ENCODE results near the gene NUMBL.

Gene NUMBL

DNA sequence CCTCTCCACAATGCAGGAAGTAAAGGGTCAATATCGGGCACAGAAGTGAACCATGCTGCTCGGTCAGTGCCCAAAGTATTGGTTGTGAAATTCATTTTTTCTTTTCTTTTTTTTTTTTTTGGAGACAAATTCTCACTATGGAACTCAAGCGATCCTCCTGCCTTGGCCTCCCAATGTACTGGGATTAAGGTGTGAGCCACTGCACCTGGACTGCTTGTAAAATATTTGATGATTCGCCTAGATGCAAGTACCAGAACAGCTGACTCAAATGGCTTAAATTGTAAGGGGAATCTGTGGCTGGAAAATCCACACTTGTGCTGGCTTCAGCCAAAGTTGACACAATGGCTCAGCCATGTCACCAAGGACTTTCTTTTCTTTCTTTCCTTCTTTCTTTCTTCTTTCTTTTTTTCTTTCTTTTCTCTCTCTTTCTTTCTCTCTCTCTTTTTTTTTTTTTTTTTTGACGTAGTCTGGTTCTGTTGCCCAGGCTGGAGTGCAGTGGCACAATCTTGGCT is 43.7 kb downstream of the NUMBL start:
- TF ChIP-seq, protein P1, sequence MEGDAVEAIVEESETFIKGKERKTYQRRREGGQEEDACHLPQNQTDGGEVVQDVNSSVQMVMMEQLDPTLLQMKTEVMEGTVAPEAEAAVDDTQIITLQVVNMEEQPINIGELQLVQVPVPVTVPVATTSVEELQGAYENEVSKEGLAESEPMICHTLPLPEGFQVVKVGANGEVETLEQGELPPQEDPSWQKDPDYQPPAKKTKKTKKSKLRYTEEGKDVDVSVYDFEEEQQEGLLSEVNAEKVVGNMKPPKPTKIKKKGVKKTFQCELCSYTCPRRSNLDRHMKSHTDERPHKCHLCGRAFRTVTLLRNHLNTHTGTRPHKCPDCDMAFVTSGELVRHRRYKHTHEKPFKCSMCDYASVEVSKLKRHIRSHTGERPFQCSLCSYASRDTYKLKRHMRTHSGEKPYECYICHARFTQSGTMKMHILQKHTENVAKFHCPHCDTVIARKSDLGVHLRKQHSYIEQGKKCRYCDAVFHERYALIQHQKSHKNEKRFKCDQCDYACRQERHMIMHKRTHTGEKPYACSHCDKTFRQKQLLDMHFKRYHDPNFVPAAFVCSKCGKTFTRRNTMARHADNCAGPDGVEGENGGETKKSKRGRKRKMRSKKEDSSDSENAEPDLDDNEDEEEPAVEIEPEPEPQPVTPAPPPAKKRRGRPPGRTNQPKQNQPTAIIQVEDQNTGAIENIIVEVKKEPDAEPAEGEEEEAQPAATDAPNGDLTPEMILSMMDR (conservative IDR thresholded peaks at IDR 0.05; ENCODE audit: low read length): no peak
- H3K4me3 ChIP-seq (ENCODE audit: low read length): peak overlapping the region; percentile 44
- no peak for DNase-seq (ENCODE audit: low read depth)

DNA sequence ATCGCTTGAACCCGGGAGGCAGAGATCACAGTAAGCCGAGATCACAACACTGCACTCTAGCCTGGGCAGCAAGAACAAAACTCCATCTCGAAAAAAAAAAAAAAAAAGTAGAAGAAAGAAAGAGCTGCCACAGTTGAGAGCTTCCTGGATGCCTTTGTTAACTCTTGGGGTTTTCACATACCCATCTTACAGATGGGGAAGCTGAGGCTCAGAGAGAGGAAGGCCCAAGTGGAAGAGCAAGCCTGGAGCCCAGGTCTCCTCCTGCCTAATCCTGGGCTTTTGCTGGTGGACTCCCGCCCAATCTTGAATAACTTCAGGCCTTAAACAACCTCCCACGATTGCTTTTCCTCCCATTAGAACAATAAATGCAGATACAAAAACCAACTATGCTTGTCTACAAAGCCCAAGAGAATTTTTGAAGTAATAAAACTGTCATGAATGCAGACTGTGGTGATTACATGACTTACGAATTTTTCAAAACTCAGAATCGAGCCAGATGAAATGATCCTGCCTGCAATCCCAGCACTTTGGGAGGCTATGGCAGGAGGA is 47.6 kb downstream of the NUMBL start:
- DNase-seq (ENCODE audit: low read depth): peak; percentile 44
- TF ChIP-seq, protein P1 (conservative IDR thresholded peaks at IDR 0.05; ENCODE audit: low read length): no peak
- no peak overlapping the region for H3K4me3 ChIP-seq (ENCODE audit: low read length)

DNA sequence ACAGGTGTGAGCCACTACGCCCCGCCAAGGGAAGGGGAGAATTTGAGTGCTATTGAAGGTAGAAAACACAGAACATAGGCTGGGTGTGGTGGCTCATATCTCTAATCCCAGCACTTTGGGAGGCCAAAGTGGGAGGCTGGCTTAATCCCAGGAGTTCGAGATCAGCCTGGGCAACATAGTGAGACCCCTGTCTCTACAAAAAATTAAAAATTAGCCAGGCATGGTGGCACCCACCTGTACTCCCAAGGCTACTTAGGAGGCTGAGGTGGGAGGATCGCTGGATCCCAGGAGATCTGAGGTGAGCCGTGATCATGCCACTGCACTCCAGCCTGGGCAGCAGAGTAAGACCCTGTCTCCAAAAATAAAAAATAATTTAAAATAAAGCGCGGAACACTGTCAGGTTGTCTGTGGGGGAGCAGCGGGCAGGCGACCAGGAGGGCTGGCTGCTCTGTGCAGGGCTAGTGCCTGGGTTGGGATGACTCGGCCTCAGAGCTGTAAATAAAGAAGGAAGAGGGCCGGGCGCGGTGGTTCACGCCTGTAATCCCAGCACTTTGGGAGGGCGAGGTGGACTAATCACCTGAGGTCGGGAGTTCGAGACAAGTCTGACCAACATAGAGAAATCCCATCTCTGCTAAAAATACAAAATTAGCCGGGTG is 48.3 kb downstream of the NUMBL start:
- no peak overlapping the region for H3K4me3 ChIP-seq (ENCODE audit: low read length)
- TF ChIP-seq, protein P1 (conservative IDR thresholded peaks at IDR 0.05; ENCODE audit: low read length): no peak
- DNase-seq (ENCODE audit: low read depth): no peak

DNA sequence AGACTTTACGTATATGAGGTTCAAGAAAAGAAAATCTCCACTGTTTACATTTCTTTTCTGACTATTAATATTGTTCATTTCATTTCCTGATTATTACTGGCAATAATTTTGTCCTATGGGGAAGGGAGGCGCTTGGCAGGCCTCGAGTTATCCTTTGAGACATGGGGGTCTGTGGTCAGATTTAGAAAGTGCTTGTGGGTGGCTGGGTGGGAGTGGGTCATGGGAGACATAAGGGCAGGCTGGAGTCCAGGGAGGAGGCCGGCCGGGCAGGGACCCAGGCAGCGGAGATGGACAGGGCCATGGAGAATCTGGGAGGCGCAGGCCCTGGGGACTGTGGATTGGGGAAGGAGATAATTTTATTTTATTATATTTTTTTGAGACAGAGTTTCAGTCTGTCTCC is 49.2 kb downstream of the NUMBL start:
- no peak overlapping the region for H3K4me3 ChIP-seq (ENCODE audit: low read length)
- no peak for DNase-seq (ENCODE audit: low read depth)
- TF ChIP-seq, protein P1 (conservative IDR thresholded peaks at IDR 0.05; ENCODE audit: low read length): no peak

DNA sequence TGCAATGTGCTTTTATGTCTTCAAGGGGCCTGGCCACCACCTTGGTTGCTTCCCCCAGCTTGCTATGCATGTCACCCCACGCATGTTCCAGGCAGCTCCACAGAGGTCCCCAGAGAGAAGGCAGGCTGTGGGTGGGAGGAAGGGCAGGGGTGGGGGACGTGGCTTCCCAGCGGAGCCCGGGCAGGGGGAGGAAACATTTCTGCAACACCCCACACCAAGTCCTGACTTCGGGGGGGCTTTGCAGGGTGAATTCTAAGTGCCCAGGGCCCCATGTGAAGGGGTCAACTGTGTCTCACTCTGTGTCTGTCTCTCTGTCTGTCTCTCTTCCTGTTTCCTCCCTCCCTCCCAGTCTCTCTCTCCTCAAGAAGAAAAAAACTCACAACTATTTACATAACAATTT is 49.7 kb downstream of the NUMBL start:
- TF ChIP-seq, protein P1 (conservative IDR thresholded peaks at IDR 0.05; ENCODE audit: low read length): no peak
- DNase-seq (ENCODE audit: low read depth): peak; percentile 22
- H3K4me3 ChIP-seq (ENCODE audit: low read length): no peak overlapping the region

DNA sequence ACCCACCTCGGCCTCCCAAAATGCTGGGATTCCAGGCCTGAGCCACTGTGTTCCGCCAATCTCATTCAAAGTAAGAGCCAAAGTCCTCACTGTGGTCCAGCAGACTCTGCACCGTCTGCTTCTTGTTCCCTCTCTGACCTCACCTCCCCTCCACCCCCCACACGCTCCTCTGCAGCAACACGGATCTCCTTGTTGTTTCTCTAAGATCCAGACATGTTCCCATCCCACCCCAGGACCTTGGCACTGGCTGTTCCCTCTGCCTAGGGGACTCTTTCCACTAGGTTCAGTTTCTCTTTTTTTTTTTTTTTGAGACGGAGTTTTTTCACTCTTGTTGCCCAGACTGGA is 50.8 kb downstream of the NUMBL start:
- TF ChIP-seq, protein P1 (conservative IDR thresholded peaks at IDR 0.05; ENCODE audit: low read length): no peak
- no peak for DNase-seq (ENCODE audit: low read depth)
- H3K4me3 ChIP-seq (ENCODE audit: low read length): no peak overlapping the region

DNA sequence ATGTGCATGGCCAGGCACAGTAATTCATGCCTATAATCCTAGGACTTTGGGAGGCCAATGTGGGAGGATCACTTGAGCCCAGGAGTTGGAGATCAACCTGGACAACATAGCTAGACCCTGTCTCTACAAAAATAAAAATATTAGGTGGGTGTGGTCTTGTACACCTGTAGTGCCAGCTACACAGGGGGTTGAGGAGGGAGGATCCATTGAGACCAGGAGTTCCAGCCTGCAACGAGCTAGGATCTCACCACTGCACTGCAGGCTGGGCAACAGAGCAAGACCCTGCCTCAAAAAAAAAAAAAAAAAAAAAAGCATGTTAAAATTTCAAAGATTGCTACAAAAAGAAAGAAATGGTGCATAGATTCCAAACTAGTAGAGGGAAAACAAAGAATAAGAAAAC is 52.1 kb downstream of the NUMBL start:
- no peak overlapping the region for H3K4me3 ChIP-seq (ENCODE audit: low read length)
- TF ChIP-seq, protein P1 (conservative IDR thresholded peaks at IDR 0.05; ENCODE audit: low read length): no peak
- DNase-seq (ENCODE audit: low read depth): no peak
